ENCODE results near the gene IL1A. TPM values are rescaled to one million over a fixed set of nuclear protein-coding genes. Genes with fewer than 3 reads are reported as not detected.

The IL1A gene
- total RNA-seq, 4 donors from 2014 or later = 0.40 TPM; not detected in 3

GRCh38 chr2:112805542-112805941 is 21.2 kb upstream of the IL1A start:
- 93 to 95% methylated on average over 11 of the region's 11 CpGs for WGBS, 2 donors

GRCh38 chr2:112803691-112804521 is 19.6 kb upstream of the IL1A start:
- Histone ChIP-seq H3K27ac (no peak overlapping the region), H3K36me3 (no peaks in the 10 kb centered on the region), H3K4me1 (no peaks in the 10 kb centered on the region), H3K4me3 (replicated peaks in 1 of 3) (no peak overlapping the region), H3K27me3 (no peaks in the 10 kb centered on the region), H3K9me3 (no peaks in the 10 kb centered on the region)
- no peak for TF ChIP-seq CTCF (IDR thresholded peaks at IDR 0.05)
- no peak for TF ChIP-seq POLR2A (IDR thresholded peaks at IDR 0.05)
- 69 to 80% methylated on average over 5 of the region's 5 CpGs for WGBS, 2 donors
- intact Hi-C loops (cut with DNase I) = no loop called here
- DNase-seq = no peak

More at GRCh38 chr2:112805542-112805941, 21.2 kb upstream of the IL1A start:
- H3K36me3 ChIP-seq = no peaks in the 10 kb centered on the region
- no peak overlapping the region for H3K4me3 ChIP-seq (replicated peaks in 1 of 3)
- intact Hi-C loops (cut with DNase I) = no loop called here
- H3K27me3 ChIP-seq = no peaks in the 10 kb centered on the region
- H3K4me1 ChIP-seq = no peaks in the 10 kb centered on the region
- H3K9me3 ChIP-seq = no peaks in the 10 kb centered on the region
- no peak overlapping the region for H3K27ac ChIP-seq
- DNase-seq = no peak
- TF ChIP-seq CTCF (IDR thresholded peaks at IDR 0.05) (no peak), POLR2A (IDR thresholded peaks at IDR 0.05) (no peak)

GRCh38 chr2:112800881-112801583 is 16.7 kb upstream of the IL1A start:
- no peak for TF ChIP-seq CTCF (IDR thresholded peaks at IDR 0.05)
- TF ChIP-seq POLR2A (IDR thresholded peaks at IDR 0.05) = no peak
- DNase-seq = no peak
- whole genome bisulfite sequencing, 2 donors = 85 to 88% methylated on average over 4 of the region's 4 CpGs
- no peaks in the 10 kb centered on the region for H3K4me1 ChIP-seq
- H3K4me3 ChIP-seq (replicated peaks in 1 of 3) = no peak overlapping the region
- no peaks in the 10 kb centered on the region for H3K36me3 ChIP-seq
- no peaks in the 10 kb centered on the region for H3K9me3 ChIP-seq
- intact Hi-C loops (cut with DNase I) = no loop called here
- H3K27ac ChIP-seq = no peak overlapping the region
- H3K27me3 ChIP-seq = no peaks in the 10 kb centered on the region

- Histone ChIP-seq H3K36me3 (no peaks in the 10 kb centered on the region), H3K9me3 (no peaks in the 10 kb centered on the region), H3K4me3 (replicated peaks in 1 of 3) (no peak overlapping the region), H3K4me1 (no peaks in the 10 kb centered on the region), H3K27ac (no peak overlapping the region), H3K27me3 (no peaks in the 10 kb centered on the region)
- intact Hi-C loops (cut with DNase I) = no loop called here
- no peak for DNase-seq
- 81 to 82% methylated on average over 8 of the region's 8 CpGs for WGBS, 2 donors
- TF ChIP-seq POLR2A (IDR thresholded peaks at IDR 0.05) (no peak), CTCF (IDR thresholded peaks at IDR 0.05) (no peak)
Measured at GRCh38 chr2:112798979-112799975, 15.0 kb upstream of the IL1A start.
